Skeletal muscle tissue (tissue), 4 donors: Measurements from ENCODE around the gene KCNAB2. TPM values are rescaled to one million over a fixed set of nuclear protein-coding genes. Genes with fewer than 3 reads are reported as not detected.

Experiments used
- H3K27ac ChIP-seq: one replicate; pipeline ENCODE4 v1.7.0; 2013; ENCODE audit warnings: mild to moderate bottlenecking, low read depth, low read length, inconsistent platforms
- H3K27me3 ChIP-seq, 3 donors: one replicate each; pipeline ENCODE4 v1.7.0; 2013; ENCODE audit warnings: low read length in 3 of 3; ENCODE audit not compliant: control insufficient read depth in 3 of 3, insufficient read depth in 3 of 3
- H3K36me3 ChIP-seq, 3 donors: one replicate each; pipeline ENCODE4 v1.7.0; 2013; ENCODE audit warnings: low read length in 3 of 3; ENCODE audit not compliant: control insufficient read depth in 3 of 3, insufficient read depth in 3 of 3
- H3K4me1 ChIP-seq, 3 donors: one replicate each; pipeline ENCODE4 v1.7.0; 2013; ENCODE audit warnings: low read length in 3 of 3, mild to moderate bottlenecking in 3 of 3; ENCODE audit not compliant: control insufficient read depth in 3 of 3, insufficient read depth in 3 of 3
- H3K4me3 ChIP-seq, 3 donors: one replicate each; pipeline ENCODE4 v1.7.0; 2013; ENCODE audit warnings: low read length in 3 of 3
- H3K9ac ChIP-seq, 3 donors: one replicate each; pipeline ENCODE4 v1.7.0; 2013; ENCODE audit warnings: low read length in 3 of 3, mild to moderate bottlenecking in 3 of 3, moderate library complexity in 2 of 3, low read depth in 1 of 3
- H3K9me3 ChIP-seq, 3 donors: one replicate each; pipeline ENCODE4 v1.7.0; 2013; ENCODE audit warnings: low read length in 3 of 3; ENCODE audit not compliant: control insufficient read depth in 3 of 3
- total RNA-seq: library from RNA; depleted of rRNA; stranded (reverse); fragments of >200 nt; gene quantifications from one replicate; pipeline ENCODE4 v1.2.3, GENCODE V29; 2014
- donor health status: Osteomylitis.

Gene KCNAB2
- total RNA-seq, 1 donor from 2014 or later, result 2.6 TPM

DNA sequence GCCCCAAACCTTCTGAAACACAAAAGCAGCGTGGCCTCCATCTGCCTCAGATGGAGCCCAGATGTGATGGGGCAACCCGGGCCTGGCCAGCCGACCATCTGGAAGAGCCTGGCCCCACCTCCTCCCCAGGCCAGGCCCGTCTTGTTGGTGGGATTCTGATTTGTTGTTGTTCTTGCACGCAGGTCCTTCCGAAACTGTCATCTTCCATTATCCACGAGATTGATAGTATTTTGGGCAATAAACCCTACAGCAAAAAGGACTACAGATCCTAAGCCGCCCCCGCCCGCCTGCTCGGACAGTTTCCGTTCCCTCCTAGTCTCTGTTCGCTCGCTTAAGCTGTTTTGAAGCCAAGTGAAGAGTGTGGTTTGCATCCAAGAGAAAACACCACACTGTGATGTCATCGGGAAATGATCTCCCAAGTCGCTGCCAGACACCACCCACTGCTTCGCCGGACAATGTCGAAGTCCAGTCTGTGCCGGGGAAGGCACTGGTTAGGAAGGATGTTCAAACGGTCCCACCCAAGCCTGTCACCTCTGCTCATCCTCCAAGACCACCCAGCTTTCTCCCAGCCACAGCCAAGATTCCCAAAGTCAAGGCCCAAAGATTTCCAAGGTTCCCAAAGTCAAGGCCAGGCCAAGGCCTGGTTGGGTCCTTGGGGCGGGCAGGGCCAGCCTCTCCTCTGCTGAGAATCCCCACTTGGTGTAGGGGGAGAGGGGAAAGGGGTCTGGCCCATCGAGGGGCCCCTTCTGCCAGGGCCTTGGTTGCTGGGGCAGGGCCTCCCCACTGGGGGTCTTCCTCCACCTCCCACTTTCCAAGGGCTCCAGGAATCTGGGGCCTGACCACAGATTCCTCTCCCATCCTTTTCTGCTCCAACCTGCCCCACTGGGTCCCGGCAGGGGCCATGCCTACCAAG lies 52.9 kb downstream of the KCNAB2 start:
- Histone ChIP-seq H3K27ac (no peak overlapping the region), H3K4me1 (no peaks in the 10 kb centered on the region), H3K9ac (no peak overlapping the region), H3K4me3 (no peak overlapping the region), H3K27me3 (peaks cover 10 to 35% (median 21%) of the 10 kb centered on the region in 3 donors), H3K36me3 (peaks cover 0 to 2% (median 0%) of the 10 kb centered on the region in 3 donors), H3K9me3 (no peaks in the 10 kb centered on the region)

DNA sequence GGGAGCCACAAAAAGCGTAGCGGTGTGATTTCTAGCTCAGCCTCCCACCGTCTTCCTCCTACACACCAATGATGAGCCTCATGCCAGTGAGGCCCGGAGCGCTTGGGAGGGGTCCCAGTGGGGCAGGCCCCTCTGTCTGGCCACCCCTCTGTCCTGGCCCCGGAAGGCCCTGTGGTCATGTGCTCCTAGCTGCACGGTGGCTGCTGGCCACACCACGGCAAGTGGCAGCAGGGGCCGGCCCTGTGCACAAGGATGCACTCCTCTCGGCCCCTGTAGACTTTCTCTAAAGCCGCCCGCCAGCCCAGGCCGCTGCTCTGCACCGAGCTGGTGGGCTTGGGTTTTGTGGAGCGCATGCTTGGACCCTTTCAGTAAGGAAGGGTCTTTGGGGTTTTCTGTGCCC lies 53.6 kb downstream of the KCNAB2 start:
- H3K9me3 ChIP-seq, result no peaks in the 10 kb centered on the region
- H3K9ac ChIP-seq, result no peak overlapping the region

DNA sequence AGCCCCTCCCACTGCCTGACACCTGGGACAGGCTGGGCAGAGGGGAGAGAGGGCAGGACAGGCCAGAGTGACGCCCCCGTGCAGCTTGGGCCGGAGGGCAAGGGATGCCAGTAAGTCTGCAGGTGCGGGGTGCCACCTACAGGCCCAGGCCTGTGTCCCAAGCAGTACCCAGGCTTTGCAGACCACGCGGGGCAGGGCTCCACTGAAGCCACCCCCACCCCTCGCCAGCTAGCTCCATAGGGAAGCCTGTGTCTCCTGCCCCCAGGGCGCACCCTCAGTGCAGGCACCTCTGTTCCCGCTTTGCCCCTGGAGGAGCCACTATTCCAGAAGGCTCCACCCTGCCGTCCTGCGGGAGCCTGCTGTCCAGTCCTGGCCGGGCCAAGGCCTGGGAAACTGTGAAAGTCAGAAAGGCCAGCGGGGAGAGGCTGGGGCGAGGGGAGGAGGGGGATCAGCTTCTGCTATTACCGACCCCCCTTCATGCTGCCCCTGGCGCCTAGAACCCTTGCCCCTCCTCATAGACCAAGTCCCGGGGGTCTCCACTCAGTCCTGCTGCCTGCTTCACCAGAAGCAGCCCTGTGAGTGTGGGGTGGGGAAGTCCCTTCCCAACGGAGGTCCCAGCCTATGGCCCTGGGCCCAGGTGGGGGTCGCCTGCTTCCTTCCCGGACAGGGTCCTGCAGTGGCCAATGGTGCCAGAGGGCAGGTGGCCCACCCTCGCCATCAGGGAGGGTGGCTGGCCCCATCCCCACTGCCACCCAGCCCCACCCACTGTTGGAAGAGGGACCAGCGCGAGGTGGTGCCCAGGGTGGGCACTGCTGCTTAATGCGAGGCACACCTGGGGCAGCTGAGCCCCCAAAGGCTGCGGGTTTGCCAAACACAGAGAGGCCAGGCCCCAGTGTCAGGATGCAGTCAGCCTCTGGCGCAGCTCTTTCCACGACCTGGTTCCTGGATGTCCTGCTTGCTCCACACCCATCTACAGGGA lies 54.4 kb downstream of the KCNAB2 start:
- Histone ChIP-seq H3K4me1 (no peaks in the 10 kb centered on the region), H3K9me3 (no peaks in the 10 kb centered on the region), H3K27ac (no peak overlapping the region), H3K27me3 (peaks cover 14 to 44% (median 30%) of the 10 kb centered on the region in 3 donors), H3K9ac (no peak overlapping the region), H3K4me3 (no peak overlapping the region), H3K36me3 (peaks cover 0 to 2% (median 0%) of the 10 kb centered on the region in 3 donors)

More for the DNA sequence above, 53.6 kb downstream of the KCNAB2 start:
- H3K4me1 ChIP-seq, result no peaks in the 10 kb centered on the region
- peaks cover 0 to 2% (median 0%) of the 10 kb centered on the region in 3 donors for H3K36me3 ChIP-seq
- no peak overlapping the region for H3K27ac ChIP-seq
- H3K27me3 ChIP-seq, result peaks cover 10 to 41% (median 24%) of the 10 kb centered on the region in 3 donors
- H3K4me3 ChIP-seq, result no peak overlapping the region

DNA sequence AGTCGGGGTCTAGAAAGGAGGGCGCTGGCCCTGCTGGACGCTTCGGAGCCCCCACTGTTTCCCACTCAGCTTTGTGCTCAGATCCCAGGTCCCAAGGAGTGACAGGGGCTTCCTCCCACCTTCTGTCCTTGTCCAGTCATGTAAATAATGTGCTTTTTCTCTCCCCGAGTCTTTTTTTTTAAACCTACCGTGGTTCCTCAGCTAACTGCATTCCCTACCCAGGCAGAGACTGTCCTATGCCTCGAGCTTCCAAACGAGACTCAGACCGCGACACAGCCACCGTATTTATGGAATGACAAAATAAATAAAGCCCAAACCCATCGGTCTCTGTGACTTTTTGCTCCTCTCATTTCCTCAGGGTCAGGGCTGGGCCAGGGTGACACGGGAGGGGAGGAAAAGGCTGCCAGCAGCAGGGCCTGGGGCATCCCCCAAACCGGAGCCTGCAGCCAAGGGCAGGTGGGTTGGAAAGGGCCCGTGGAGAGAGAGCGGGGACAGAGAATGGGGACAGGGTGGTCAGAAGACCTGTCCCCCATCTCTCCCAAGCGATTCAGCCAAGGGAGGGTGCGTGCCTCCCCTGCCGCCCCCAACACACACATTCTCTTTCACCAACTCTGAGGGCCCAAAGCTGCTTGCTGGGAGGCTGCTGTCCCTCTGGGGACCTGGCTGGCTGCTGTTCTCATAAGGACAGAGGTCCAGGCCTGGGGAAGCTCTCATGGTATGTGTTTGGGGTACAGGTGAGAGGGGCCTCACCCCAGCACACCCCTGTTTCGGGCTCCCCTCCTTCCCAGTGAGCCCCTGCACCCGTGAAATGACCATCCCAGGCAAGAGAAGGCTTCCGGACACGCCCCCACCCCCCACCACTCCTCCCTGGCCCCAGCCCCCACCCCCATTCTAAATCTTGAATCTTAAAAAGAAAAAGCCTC lies 55.4 kb downstream of the KCNAB2 start:
- no peak overlapping the region for H3K9ac ChIP-seq
- H3K4me3 ChIP-seq, result no peak overlapping the region
- H3K27me3 ChIP-seq, result peaks cover 14 to 42% (median 33%) of the 10 kb centered on the region in 3 donors
- H3K9me3 ChIP-seq, result no peaks in the 10 kb centered on the region
- H3K27ac ChIP-seq, result no peak overlapping the region
- H3K4me1 ChIP-seq, result no peaks in the 10 kb centered on the region
- peaks cover 0 to 2% (median 0%) of the 10 kb centered on the region in 3 donors for H3K36me3 ChIP-seq

DNA sequence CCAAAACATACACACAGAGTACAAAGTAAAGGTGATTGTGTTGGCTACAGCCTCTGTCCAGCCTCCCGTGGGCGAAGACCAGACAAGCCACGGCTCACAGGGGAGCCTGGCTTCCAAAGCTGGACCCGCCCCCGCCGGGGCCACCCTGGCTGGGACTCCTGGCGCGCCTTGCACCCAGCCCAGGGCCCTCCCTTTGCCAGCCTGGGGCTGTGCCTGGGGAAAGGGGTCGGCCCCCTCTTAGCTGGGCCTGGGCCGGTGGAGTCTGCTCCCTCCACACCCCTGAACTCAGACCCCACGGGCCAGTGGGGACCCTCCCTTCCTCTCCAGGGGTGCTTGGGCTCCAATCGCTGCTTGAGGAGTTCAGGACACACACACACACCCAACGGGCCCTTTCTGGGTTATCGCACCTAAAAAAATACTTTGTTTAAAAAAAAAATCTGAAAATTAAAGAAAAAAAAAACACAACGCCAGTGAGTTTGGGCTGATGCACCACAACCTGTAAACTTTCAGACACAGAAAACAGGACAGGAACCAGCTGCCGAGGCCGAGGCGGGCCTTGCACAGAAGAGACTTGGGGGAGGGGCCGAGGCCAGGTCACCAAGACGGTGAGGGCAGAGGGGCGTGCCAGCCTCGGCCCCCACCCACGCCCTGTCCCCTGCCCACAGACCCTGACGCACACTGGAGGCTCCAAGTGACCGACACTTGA lies 56.3 kb downstream of the KCNAB2 start:
- Histone ChIP-seq H3K9ac (no peak overlapping the region), H3K9me3 (no peaks in the 10 kb centered on the region), H3K4me3 (no peak overlapping the region), H3K4me1 (no peaks in the 10 kb centered on the region), H3K27me3 (peaks cover 14 to 42% (median 33%) of the 10 kb centered on the region in 3 donors), H3K36me3 (peaks cover 0 to 2% (median 0%) of the 10 kb centered on the region in 3 donors), H3K27ac (no peak overlapping the region)

DNA sequence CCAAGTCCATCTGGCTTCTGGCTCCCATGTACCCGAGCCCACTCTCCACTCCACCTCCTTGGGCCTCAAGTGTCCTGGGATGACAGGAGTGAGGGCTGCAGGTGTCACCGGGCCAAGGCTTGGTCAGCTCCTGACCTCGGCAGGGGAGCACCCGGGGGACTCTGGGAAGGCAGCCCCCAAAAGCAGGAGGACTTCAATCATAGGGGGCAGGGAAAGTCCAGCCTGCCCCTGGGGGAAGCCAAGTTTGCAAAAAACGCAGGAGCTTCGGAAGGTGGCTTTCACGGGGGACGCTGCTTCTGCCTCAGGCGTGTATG lies 56.8 kb downstream of the KCNAB2 start:
- Histone ChIP-seq H3K9ac (no peak overlapping the region), H3K36me3 (peaks cover 0 to 2% (median 0%) of the 10 kb centered on the region in 3 donors), H3K27me3 (peaks cover 14 to 42% (median 33%) of the 10 kb centered on the region in 3 donors), H3K4me3 (no peak overlapping the region), H3K9me3 (no peaks in the 10 kb centered on the region), H3K4me1 (no peaks in the 10 kb centered on the region), H3K27ac (no peak overlapping the region)

DNA sequence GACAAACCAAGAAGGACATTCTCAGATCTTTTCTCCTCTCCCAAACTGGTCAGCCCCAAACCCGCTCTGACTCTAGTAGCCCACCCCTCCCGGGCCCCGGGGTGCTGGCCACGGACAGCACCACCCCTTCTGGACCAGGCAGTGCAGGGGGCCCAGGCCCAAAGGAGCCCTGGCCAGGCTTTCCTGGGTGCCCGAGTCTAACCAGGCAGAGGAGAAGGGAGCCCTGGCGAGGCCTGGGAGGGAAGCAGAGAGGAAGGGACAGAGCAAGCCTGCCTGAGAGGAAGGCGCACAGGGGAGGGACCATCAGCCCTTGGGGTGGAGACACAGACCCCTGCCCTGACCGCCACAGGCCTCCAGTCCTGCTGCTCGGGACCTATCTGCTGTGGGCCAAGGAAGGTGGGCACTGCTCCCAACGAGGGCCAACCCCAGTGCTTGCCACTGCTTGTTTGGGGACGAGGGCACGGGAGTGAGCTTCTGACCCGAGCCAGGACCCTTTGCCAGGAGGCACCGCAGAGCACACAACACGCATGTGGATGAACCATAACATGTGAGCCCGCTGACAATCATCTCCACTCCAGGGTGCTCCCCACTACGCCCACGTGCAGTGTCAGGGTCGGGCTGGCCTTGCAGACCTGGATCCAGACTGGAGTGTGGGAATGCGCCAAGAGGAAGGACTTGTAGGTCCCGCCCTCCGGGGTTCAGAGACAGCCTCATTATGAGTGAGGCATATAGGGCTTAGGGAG lies 57.6 kb downstream of the KCNAB2 start:
- Histone ChIP-seq H3K9ac (no peak overlapping the region), H3K4me1 (no peaks in the 10 kb centered on the region), H3K36me3 (peaks cover 0 to 2% (median 0%) of the 10 kb centered on the region in 3 donors), H3K27ac (no peak overlapping the region), H3K4me3 (no peak overlapping the region), H3K9me3 (no peaks in the 10 kb centered on the region), H3K27me3 (peaks cover 14 to 44% (median 34%) of the 10 kb centered on the region in 3 donors)

DNA sequence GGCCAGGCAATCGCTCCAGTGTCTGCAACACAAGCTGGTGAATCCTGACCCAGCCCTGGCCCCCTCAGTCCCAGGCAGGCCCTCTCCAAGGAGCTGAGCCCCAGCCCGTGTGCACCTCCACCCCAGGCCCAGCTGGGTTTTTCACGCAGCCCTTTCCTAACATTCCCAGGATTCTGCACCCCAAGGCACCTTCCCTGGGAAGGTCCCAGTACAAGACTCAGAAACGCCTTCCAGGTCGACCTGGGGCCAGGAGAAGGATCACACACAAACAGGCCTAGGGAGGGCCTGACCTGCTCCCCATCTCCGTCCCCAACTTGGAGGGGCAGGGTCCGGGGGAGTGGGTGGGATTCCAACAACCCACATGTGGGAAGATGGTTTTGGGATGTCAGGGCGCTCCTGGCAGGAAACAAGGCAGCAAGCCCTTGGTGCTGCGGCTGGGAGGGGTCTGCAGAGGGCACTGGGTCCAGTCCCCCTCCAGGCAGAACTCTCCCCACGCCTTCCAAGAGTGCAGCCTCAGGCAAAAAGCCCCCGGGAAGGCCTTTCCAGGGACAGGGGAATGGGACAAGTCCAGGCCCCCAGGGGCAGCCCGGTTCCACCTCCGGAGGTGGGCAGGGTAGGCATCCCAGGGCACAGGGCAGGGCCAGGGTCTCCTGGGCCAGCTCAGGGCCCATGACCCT lies 58.3 kb downstream of the KCNAB2 start:
- Histone ChIP-seq H3K27ac (no peak overlapping the region), H3K4me3 (no peak overlapping the region), H3K9me3 (no peaks in the 10 kb centered on the region), H3K4me1 (no peaks in the 10 kb centered on the region), H3K9ac (no peak overlapping the region), H3K36me3 (no peaks in the 10 kb centered on the region), H3K27me3 (peaks cover 14 to 50% (median 41%) of the 10 kb centered on the region in 3 donors)
